GM12878 (cell line): ENCODE data around the gene CBX7. TPM values are rescaled to one million over a fixed set of nuclear protein-coding genes. Genes with fewer than 3 reads are reported as not detected.

Experiments
- ATAC-seq: fragments of 200-7000 bp; cut with Tn5 transposase; 3 replicates; pipeline ENCODE4 v1.9.1; 2020; ENCODE audit warnings: mild to moderate bottlenecking, moderate library complexity
- BruUV-seq: library from RNA; stranded (reverse); fragments of 400-500 nt; replicated peaks from 2 replicates; lab custom pipeline; 2021; lab: Mats Ljungman, UMichigan
- CTCF ChIA-PET: fragments of 300-600 bp; sonication (Branson Sonifier 250); formaldehyde crosslinking; extraction: SDS; loops from one replicate; lab custom pipeline; 2021; ENCODE audit warnings: inconsistent platforms; lab: Yijun Ruan, JAX
- POLR2A ChIA-PET: fragments of 350-600 bp; formaldehyde crosslinking; extraction: SDS; loops from one replicate; lab custom pipeline; 2021; ENCODE audit warnings: inconsistent platforms; lab: Charles Lee
- RAD21 ChIA-PET: fragments of 300-600 bp; sonication (Branson Sonifier 250); formaldehyde crosslinking; loops from one replicate; lab custom pipeline; 2023; ENCODE audit warnings: antibody characterized with exemption; ENCODE audit not compliant: unreplicated experiment; lab: Charles Lee
- SMC1A ChIA-PET: fragments of 300-600 bp; sonication (Branson Sonifier 250); formaldehyde crosslinking; loops from one replicate; lab custom pipeline; 2023; ENCODE audit not compliant: unreplicated experiment, uncharacterized antibody; lab: Charles Lee
- DNase-seq: peaks from one replicate; pipeline ENCODE4 v3.0.0-alpha.2; 2011; ENCODE audit warnings: low read depth, low spot score
- FAIRE-seq: peaks from 3 replicates; lab custom pipeline; 2011; peaks lifted over from hg19 to GRCh38; lab: Jason Lieb, UNC
- H2AFZ ChIP-seq: 2 replicates; pipeline ENCODE4 v1.6.0; 2011; ENCODE audit warnings: low read depth, low read length, control low read depth; ENCODE audit not compliant: control insufficient read depth
- H3K27ac ChIP-seq: 2 replicates; pipeline ENCODE4 v1.5.1; 2011; ENCODE audit warnings: control low read depth; ENCODE audit not compliant: control insufficient read depth, insufficient read depth
- H3K27me3 ChIP-seq, 2 experiments: replicated peaks in 1 of 2; 2 replicates each; pipeline versions ENCODE4 v1.6.0 to v1.6.1; 2011; ENCODE audit warnings: low read length in 1 of 2; ENCODE audit not compliant: control insufficient read depth in 2 of 2, insufficient read depth in 2 of 2
- H3K36me3 ChIP-seq, 2 experiments: 2 replicates each; pipeline ENCODE4 v1.5.1; 2011; ENCODE audit warnings: low read length in 1 of 2; ENCODE audit not compliant: control insufficient read depth in 2 of 2, insufficient read depth in 2 of 2
- H3K4me1 ChIP-seq: 2 replicates; pipeline ENCODE4 v1.6.1; 2011; ENCODE audit warnings: mild to moderate bottlenecking, low read length, moderate library complexity, mixed read lengths; ENCODE audit not compliant: control insufficient read depth, insufficient read depth
- H3K4me2 ChIP-seq: 2 replicates; pipeline ENCODE4 v1.6.0; 2011; ENCODE audit warnings: control low read depth; ENCODE audit not compliant: control insufficient read depth, insufficient read depth
- H3K4me3 ChIP-seq: fragments of 200-600 bp; sonication (generic); 2 replicates; pipeline ENCODE4 v1.5.1; 2016
- H3K79me2 ChIP-seq: 2 replicates; pipeline ENCODE4 v1.6.0; 2011; ENCODE audit warnings: low read length; ENCODE audit not compliant: control insufficient read depth, insufficient read depth
- H3K9ac ChIP-seq: 2 replicates; pipeline ENCODE4 v1.8.0; 2011; ENCODE audit warnings: low read length, control low read depth, mixed read lengths; ENCODE audit not compliant: control insufficient read depth, insufficient read depth
- H3K9me3 ChIP-seq: replicated peaks from 3 replicates; pipeline ENCODE4 v1.5.1; 2011; ENCODE audit warnings: mild to moderate bottlenecking, low read length; ENCODE audit not compliant: control insufficient read depth, insufficient read depth
- H4K20me1 ChIP-seq: 2 replicates; pipeline ENCODE4 v1.6.0; 2011; ENCODE audit not compliant: control insufficient read depth, insufficient read depth
- CREM ChIP-seq: IDR thresholded peaks from 2 replicates; pipeline ENCODE4 v1.6.1; 2014; ENCODE audit warnings: antibody characterized with exemption, low read depth
- HDGF ChIP-seq: fragments of 450-650 bp; IDR thresholded peaks from 2 replicates; pipeline ENCODE4 v1.6.1; 2016; ENCODE audit warnings: antibody characterized with exemption
- IRF4 ChIP-seq: IDR thresholded peaks from 2 replicates; pipeline ENCODE4 v1.6.1; 2011; ENCODE audit warnings: low read depth, low read length
- PAX8 ChIP-seq: fragments of 450-650 bp; IDR thresholded peaks from 2 replicates; pipeline ENCODE4 v1.6.1; 2017; ENCODE audit warnings: mild to moderate bottlenecking, moderate library complexity
- POLR2A ChIP-seq: IDR thresholded peaks from 2 replicates; pipeline ENCODE4 v1.6.1; 2011; ENCODE audit warnings: low read depth, mild to moderate bottlenecking, low read length
- SREBF1 ChIP-seq: IDR thresholded peaks from 2 replicates; pipeline ENCODE4 v1.6.1; 2012; ENCODE audit warnings: mild to moderate bottlenecking, low read length
- ZBED1 ChIP-seq: IDR thresholded peaks from 2 replicates; pipeline ENCODE4 v1.6.1; 2016; ENCODE audit warnings: borderline replicate concordance
- WGBS: methylation state at CpG from one replicate; pipeline ENCODE4 v1.1.6; 2016; ENCODE audit warnings: low lambda C conversion rate; ENCODE audit not compliant: insufficient replicate concordance, insufficient coverage; ENCODE audit errors: missing lambda C conversion rate; 5-methylcytosine and 5-hydroxymethylcytosine counted together
- in situ Hi-C: fragments of 300-500 bp; cut with MboI; formaldehyde crosslinking; loops from 9 replicates; pipeline ENCODE4 v1.14.3; 2018; ENCODE audit warnings: mixed read lengths
- intact Hi-C: fragments of 100-400 bp; cut with micrococcal nuclease; formaldehyde crosslinking; loops from one replicate; pipeline ENCODE4 v1.14.2; 2022; ENCODE audit not compliant: unreplicated experiment
- polyA plus RNA-seq, 11 experiments: library from polyadenylated mRNA; depleted of rRNA in 4 of 11; unstranded in 6 of 11; stranded (reverse) in 5 of 11; fragments of >200 nt; fragmentation: Nextera tagmentation in 4 of 11; fragmentation: Illumina TruSeq in 1 of 11; extraction: Ambion mirVana in 4 of 11; extraction: Trizol in 1 of 11; gene quantifications; 1 replicate in 1 of 11; 2 replicates in 10 of 11; pipeline versions ENCODE4 v1.2.1 to v1.2.3, GENCODE V29; 2011 to 2016; ENCODE audit warnings: inconsistent platforms in 2 of 11, missing spikeins in 2 of 11, low read depth in 1 of 11
- total RNA-seq, 4 experiments: library from RNA; depleted of rRNA in 3 of 4; stranded (reverse); fragments of >200 nt in 3 of 4; fragmentation: Illumina TruSeq in 1 of 4; extraction: Trizol in 1 of 4; gene quantifications; 2 replicates each; pipeline versions ENCODE4 v1.2.1 to v1.2.3, GENCODE V29; 2013 to 2021
- TF ChIP-seq, protein P1 (sequence below): fragments of 450-650 bp; formaldehyde crosslinking; IDR thresholded peaks from 2 replicates; pipeline ENCODE4 v1.4.0; 2020; ENCODE audit warnings: mild to moderate bottlenecking, moderate library complexity
- TF ChIP-seq, protein P2 (sequence below): fragments of 450-650 bp; conservative IDR thresholded peaks from 2 replicates; pipeline ENCODE4 v1.6.1; 2017; ENCODE audit warnings: mild to moderate bottlenecking, moderate library complexity
- TF ChIP-seq, protein P3 (sequence below): fragments of 450-650 bp; IDR thresholded peaks from 2 replicates; pipeline ENCODE4 v1.6.1; 2016; ENCODE audit warnings: mild to moderate bottlenecking

Gene CBX7
- total and polyA plus RNA-seq, 10 of the 15 experiments (the other 5 are each of a cell fraction or from before 2014, with no cell fraction given), result 0.18 to 17.2 (median 5.6) TPM

DNA sequence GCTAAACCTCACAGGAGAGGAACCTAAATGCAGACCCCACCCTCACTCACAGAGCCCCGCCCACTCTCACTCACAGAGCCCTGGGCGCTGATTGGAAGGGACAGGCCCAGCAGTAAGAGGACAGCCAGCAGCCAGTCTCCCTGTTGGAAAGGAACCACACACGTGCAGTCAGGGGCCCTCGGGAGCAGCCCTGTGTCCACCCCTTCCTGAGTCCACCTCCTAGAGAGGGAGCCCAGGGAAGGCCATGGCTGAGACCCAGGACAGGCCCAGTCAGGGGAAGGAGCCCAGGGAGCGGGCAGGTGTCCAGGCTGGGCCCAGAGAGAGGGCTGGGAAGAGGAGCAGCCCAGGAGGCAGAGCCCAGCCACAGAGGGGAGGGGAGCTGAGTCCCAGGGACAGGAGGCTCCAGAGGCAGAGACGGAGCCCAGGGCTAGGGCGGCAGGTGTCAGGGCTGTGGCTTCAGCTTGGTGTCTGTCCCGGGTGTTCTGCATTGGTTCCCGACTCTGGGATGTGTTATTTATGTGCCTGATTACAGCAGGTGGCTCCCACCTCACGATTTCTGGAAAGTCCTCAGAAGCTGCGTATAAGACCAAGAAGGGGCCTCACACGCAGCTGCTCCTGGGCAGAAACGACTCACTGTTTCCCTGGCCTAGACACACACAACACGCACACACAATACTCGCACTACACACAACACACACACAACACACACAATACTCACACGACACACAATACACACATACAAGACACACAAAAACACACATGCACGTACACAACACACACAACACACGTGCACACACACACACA is 64.4 kb downstream of the CBX7 start:
- TF ChIP-seq PAX8 (no peak), ZBED1 (peak; percentile 52; the same call in 1 of the 2 replicates), SREBF1 (no peak), IRF4 (0 out of 2 replicates have a peak, but pooled peaks have one; percentile 15), POLR2A (peak; percentile 53; the same call in 1 of the 2 replicates), CREM (peak; percentile 20; the same call in 1 of the 2 replicates), HDGF (peak; percentile 82; the same call in 1 of the 2 replicates)
- TF ChIP-seq, protein P1, sequence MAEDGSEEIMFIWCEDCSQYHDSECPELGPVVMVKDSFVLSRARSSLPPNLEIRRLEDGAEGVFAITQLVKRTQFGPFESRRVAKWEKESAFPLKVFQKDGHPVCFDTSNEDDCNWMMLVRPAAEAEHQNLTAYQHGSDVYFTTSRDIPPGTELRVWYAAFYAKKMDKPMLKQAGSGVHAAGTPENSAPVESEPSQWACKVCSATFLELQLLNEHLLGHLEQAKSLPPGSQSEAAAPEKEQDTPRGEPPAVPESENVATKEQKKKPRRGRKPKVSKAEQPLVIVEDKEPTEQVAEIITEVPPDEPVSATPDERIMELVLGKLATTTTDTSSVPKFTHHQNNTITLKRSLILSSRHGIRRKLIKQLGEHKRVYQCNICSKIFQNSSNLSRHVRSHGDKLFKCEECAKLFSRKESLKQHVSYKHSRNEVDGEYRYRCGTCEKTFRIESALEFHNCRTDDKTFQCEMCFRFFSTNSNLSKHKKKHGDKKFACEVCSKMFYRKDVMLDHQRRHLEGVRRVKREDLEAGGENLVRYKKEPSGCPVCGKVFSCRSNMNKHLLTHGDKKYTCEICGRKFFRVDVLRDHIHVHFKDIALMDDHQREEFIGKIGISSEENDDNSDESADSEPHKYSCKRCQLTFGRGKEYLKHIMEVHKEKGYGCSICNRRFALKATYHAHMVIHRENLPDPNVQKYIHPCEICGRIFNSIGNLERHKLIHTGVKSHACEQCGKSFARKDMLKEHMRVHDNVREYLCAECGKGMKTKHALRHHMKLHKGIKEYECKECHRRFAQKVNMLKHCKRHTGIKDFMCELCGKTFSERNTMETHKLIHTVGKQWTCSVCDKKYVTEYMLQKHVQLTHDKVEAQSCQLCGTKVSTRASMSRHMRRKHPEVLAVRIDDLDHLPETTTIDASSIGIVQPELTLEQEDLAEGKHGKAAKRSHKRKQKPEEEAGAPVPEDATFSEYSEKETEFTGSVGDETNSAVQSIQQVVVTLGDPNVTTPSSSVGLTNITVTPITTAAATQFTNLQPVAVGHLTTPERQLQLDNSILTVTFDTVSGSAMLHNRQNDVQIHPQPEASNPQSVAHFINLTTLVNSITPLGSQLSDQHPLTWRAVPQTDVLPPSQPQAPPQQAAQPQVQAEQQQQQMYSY (CRISPR knock-in tag), result no peak
- TF ChIP-seq, protein P2, sequence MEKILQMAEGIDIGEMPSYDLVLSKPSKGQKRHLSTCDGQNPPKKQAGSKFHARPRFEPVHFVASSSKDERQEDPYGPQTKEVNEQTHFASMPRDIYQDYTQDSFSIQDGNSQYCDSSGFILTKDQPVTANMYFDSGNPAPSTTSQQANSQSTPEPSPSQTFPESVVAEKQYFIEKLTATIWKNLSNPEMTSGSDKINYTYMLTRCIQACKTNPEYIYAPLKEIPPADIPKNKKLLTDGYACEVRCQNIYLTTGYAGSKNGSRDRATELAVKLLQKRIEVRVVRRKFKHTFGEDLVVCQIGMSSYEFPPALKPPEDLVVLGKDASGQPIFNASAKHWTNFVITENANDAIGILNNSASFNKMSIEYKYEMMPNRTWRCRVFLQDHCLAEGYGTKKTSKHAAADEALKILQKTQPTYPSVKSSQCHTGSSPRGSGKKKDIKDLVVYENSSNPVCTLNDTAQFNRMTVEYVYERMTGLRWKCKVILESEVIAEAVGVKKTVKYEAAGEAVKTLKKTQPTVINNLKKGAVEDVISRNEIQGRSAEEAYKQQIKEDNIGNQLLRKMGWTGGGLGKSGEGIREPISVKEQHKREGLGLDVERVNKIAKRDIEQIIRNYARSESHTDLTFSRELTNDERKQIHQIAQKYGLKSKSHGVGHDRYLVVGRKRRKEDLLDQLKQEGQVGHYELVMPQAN, result no peak
- TF ChIP-seq, protein P3, sequence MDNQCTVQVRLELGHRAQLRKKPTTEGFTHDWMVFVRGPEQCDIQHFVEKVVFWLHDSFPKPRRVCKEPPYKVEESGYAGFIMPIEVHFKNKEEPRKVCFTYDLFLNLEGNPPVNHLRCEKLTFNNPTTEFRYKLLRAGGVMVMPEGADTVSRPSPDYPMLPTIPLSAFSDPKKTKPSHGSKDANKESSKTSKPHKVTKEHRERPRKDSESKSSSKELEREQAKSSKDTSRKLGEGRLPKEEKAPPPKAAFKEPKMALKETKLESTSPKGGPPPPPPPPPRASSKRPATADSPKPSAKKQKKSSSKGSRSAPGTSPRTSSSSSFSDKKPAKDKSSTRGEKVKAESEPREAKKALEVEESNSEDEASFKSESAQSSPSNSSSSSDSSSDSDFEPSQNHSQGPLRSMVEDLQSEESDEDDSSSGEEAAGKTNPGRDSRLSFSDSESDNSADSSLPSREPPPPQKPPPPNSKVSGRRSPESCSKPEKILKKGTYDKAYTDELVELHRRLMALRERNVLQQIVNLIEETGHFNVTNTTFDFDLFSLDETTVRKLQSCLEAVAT, result peak; percentile 64; the same call in 1 of the 2 replicates
- no peak for FAIRE-seq
- Histone ChIP-seq H2AFZ (no peak overlapping the region), H3K9ac (no peak overlapping the region), H3K9me3 (no peaks in the 10 kb centered on the region), H3K79me2 (no peaks in the 10 kb centered on the region), H3K27me3 (no peaks in the 10 kb centered on the region), H3K27ac (no peak overlapping the region), H3K4me2 (no peak overlapping the region), H3K4me1 (peaks cover 30% of the 10 kb centered on the region), H3K36me3 (peaks cover 1 to 6% of the 10 kb centered on the region in 2 experiments; a peak in 2 of 4 replicates), H4K20me1 (no peaks in the 10 kb centered on the region), H3K4me3 (no peak overlapping the region)
- ChIA-PET CTCF (interaction anchor here (1.0 kb wide), 1 partner anchor 11 kb away, joined by 4 read pairs; no protein-coding TSS in a partner anchor), RAD21 (no interaction called here), SMC1A (interaction anchor here (1.1 kb wide), 1 partner anchor 23 kb away, joined by 3 read pairs; no protein-coding TSS in a partner anchor), POLR2A (interaction anchor here (1.0 kb wide), 1 partner anchor 11 kb away, joined by 6 read pairs; no protein-coding TSS in a partner anchor)
- 60% methylated on average over 13 of the region's 18 CpGs for WGBS
- ATAC-seq, result no peak
- BruUV-seq, result no TSS peak
- no peak for DNase-seq
- in situ Hi-C loops, result no loop called here
- intact Hi-C loops, result no loop called here
